Astrocyte (in vitro differentiated cells and primary cell): ENCODE measurements around the gene MIB1. TPM values are rescaled to one million over a fixed set of nuclear protein-coding genes. Genes with fewer than 3 reads are reported as not detected.
"Not testable (repeated sequence)": the region's sequence is repeated elsewhere in the genome, so short reads cannot be mapped to it uniquely, and the experiment has no call there.

Experiments
- DNase-seq: peaks from one replicate; pipeline ENCODE4 v3.0.0-alpha.2; 2010; ENCODE audit warnings: low read depth
- FAIRE-seq: peaks from 2 replicates; lab custom pipeline; 2011; peaks lifted over from hg19 to GRCh38; lab: Jason Lieb, UNC
- H2AFZ ChIP-seq: 2 replicates; pipeline ENCODE4 v1.6.0; 2012; ENCODE audit warnings: low read depth, low read length, inconsistent platforms
- H3K27ac ChIP-seq: 2 replicates; pipeline ENCODE4 v1.5.1; 2011; ENCODE audit warnings: low read depth, low read length, inconsistent platforms
- H3K27me3 ChIP-seq: 2 replicates; pipeline ENCODE4 v1.6.0; 2011; ENCODE audit warnings: low read length, inconsistent platforms; ENCODE audit not compliant: insufficient read depth
- H3K36me3 ChIP-seq: 2 replicates; pipeline ENCODE4 v1.5.1; 2011; ENCODE audit warnings: low read length, inconsistent platforms; ENCODE audit not compliant: insufficient read depth
- H3K4me1 ChIP-seq: 2 replicates; pipeline ENCODE4 v1.5.1; 2011; ENCODE audit warnings: low read length, inconsistent platforms; ENCODE audit not compliant: insufficient read depth
- H3K4me2 ChIP-seq: 2 replicates; pipeline ENCODE4 v1.6.0; 2012; ENCODE audit warnings: low read length, inconsistent platforms
- H3K4me3 ChIP-seq: 2 replicates; pipeline ENCODE4 v1.5.1; 2011; ENCODE audit warnings: low read depth, mild to moderate bottlenecking, low read length, inconsistent platforms; ENCODE audit not compliant: insufficient read depth
- H3K79me2 ChIP-seq: 2 replicates; pipeline ENCODE4 v1.6.0; 2012; ENCODE audit warnings: mild to moderate bottlenecking, low read length, inconsistent platforms; ENCODE audit not compliant: insufficient read depth
- H3K9ac ChIP-seq: 2 replicates; pipeline ENCODE4 v1.6.0; 2012; ENCODE audit warnings: mild to moderate bottlenecking, low read length, inconsistent platforms
- H3K9me3 ChIP-seq: 2 replicates; pipeline ENCODE4 v1.5.1; 2012; ENCODE audit warnings: low read depth, mild to moderate bottlenecking, low read length, inconsistent platforms; ENCODE audit not compliant: insufficient read depth
- H4K20me1 ChIP-seq: 2 replicates; pipeline ENCODE4 v1.6.0; 2012; ENCODE audit warnings: low read length, inconsistent platforms; ENCODE audit not compliant: insufficient read depth
- H3K27ac Mint-ChIP-seq: one replicate; pipeline ENCODE4 v1.8.0; 2021; ENCODE audit warnings: mild to moderate bottlenecking, mixed read lengths; ENCODE audit not compliant: unreplicated experiment
- H3K27me3 Mint-ChIP-seq: one replicate; pipeline ENCODE4 v1.8.0; 2021; ENCODE audit warnings: low read depth, mixed read lengths; ENCODE audit not compliant: unreplicated experiment
- H3K36me3 Mint-ChIP-seq: one replicate; pipeline ENCODE4 v1.8.0; 2021; ENCODE audit warnings: low read depth, mixed read lengths; ENCODE audit not compliant: unreplicated experiment
- H3K4me1 Mint-ChIP-seq: one replicate; pipeline ENCODE4 v1.8.0; 2021; ENCODE audit warnings: low read depth, mixed read lengths; ENCODE audit not compliant: unreplicated experiment
- H3K4me3 Mint-ChIP-seq: one replicate; pipeline ENCODE4 v1.8.0; 2021; ENCODE audit warnings: mild to moderate bottlenecking, moderate library complexity, mixed read lengths; ENCODE audit not compliant: unreplicated experiment
- H3K9me3 Mint-ChIP-seq: one replicate; pipeline ENCODE4 v1.8.0; 2021; ENCODE audit warnings: mild to moderate bottlenecking, mixed read lengths; ENCODE audit not compliant: unreplicated experiment
- EZH2 ChIP-seq: IDR thresholded peaks from 2 replicates; pipeline ENCODE4 v1.6.1; 2012; ENCODE audit warnings: mild to moderate bottlenecking, low read length, inconsistent platforms; ENCODE audit not compliant: insufficient read depth
- total RNA-seq: library from RNA; stranded (reverse); gene quantifications from 2 replicates; pipeline ENCODE4 v1.2.1, GENCODE V29; 2021
- TF ChIP-seq, protein P1 (sequence below): IDR thresholded peaks from 2 replicates; pipeline ENCODE4 v1.5.1; 2011; ENCODE audit warnings: low read depth, mild to moderate bottlenecking, inconsistent platforms, low read length, moderate library complexity; ENCODE audit not compliant: insufficient read depth

Gene MIB1
- total RNA-seq, 1 donor from 2014 or later, result 56.1 TPM

DNA sequence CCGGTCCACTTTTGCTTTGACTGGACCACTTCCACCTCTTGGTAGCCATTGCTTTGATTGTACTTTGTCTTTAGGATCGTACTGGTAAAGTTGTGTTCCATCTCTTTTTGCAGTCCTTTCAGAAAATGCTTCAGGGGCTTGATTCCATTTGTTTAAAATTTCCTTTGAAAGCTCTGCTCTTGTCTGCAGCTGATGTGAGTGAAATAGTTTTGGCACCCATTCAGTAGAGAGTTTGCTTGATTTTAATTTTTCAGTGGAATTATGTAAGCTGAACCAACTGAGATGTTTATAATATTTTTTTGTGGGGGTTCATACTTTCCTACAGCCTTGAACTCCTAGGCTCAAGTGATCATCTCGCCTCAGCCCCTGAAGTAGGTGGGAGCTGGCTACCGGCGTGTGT, 7.6 kb upstream of the MIB1 start:
- no peaks in the 10 kb centered on the region for H3K9me3 ChIP-seq
- no peak overlapping the region for H3K27ac ChIP-seq
- peaks cover 14% of the 10 kb centered on the region for H3K9me3 Mint-ChIP-seq
- no peaks in the 10 kb centered on the region for H3K4me1 Mint-ChIP-seq
- H4K20me1 ChIP-seq, result no peaks in the 10 kb centered on the region
- DNase-seq (no peak), FAIRE-seq (no peak)
- H3K4me3 Mint-ChIP-seq, result no peak overlapping the region
- H3K4me1 ChIP-seq, result no peaks in the 10 kb centered on the region
- H3K27ac Mint-ChIP-seq, result no peak overlapping the region
- H2AFZ ChIP-seq, result no peak overlapping the region
- no peaks in the 10 kb centered on the region for H3K36me3 Mint-ChIP-seq
- H3K27me3 ChIP-seq, result no peaks in the 10 kb centered on the region
- no peak overlapping the region for H3K9ac ChIP-seq
- no peak overlapping the region for H3K4me2 ChIP-seq
- no peak overlapping the region for H3K4me3 ChIP-seq
- no peaks in the 10 kb centered on the region for H3K36me3 ChIP-seq
- no peaks in the 10 kb centered on the region for H3K27me3 Mint-ChIP-seq
- TF ChIP-seq, protein P1, sequence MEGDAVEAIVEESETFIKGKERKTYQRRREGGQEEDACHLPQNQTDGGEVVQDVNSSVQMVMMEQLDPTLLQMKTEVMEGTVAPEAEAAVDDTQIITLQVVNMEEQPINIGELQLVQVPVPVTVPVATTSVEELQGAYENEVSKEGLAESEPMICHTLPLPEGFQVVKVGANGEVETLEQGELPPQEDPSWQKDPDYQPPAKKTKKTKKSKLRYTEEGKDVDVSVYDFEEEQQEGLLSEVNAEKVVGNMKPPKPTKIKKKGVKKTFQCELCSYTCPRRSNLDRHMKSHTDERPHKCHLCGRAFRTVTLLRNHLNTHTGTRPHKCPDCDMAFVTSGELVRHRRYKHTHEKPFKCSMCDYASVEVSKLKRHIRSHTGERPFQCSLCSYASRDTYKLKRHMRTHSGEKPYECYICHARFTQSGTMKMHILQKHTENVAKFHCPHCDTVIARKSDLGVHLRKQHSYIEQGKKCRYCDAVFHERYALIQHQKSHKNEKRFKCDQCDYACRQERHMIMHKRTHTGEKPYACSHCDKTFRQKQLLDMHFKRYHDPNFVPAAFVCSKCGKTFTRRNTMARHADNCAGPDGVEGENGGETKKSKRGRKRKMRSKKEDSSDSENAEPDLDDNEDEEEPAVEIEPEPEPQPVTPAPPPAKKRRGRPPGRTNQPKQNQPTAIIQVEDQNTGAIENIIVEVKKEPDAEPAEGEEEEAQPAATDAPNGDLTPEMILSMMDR, result no peak
- no peak for TF ChIP-seq EZH2
- no peaks in the 10 kb centered on the region for H3K79me2 ChIP-seq

DNA sequence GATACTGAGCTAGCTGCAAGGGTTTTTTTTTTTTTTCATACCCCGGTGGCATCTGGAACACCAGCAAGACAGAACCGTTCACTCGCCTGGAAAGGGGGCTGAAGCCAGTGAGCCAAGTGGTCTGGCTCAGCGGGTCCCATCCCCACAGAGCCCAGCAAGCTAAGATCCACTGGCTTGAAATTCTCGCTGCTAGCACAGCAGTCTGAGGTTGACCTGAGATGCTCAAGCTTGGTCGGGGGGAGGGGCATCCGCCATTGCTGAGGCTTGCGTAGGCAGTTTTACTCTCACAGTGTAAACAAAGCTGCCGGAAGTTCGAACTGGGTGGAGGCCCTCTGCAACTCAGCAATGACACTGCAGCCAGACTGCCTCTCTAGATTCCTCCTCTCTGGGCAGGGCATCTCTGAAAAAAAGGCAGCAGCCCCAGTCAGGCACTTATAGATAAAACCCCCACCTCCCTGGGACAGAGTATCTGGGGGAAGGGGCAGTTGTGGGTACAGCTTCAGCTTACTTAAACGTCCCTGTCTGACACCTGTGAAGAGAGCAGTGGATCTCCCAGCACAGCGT, 5.1 kb upstream of the MIB1 start:
- H3K9ac ChIP-seq, result no peak overlapping the region
- no peaks in the 10 kb centered on the region for H3K27me3 ChIP-seq
- no peaks in the 10 kb centered on the region for H3K9me3 ChIP-seq
- Mint-ChIP-seq H3K4me3 (no peak overlapping the region), H3K27me3 (no peaks in the 10 kb centered on the region), H3K9me3 (peaks cover 14% of the 10 kb centered on the region), H3K27ac (no peak overlapping the region), H3K4me1 (peaks cover 3% of the 10 kb centered on the region), H3K36me3 (no peaks in the 10 kb centered on the region)
- no peaks in the 10 kb centered on the region for H4K20me1 ChIP-seq
- no peaks in the 10 kb centered on the region for H3K79me2 ChIP-seq
- H3K4me1 ChIP-seq, result peaks cover 4% of the 10 kb centered on the region
- H3K27ac ChIP-seq, result no peak overlapping the region
- no peak overlapping the region for H3K4me2 ChIP-seq
- no peak for TF ChIP-seq EZH2
- TF ChIP-seq, protein P1, result no peak
- no peak overlapping the region for H3K4me3 ChIP-seq
- no peaks in the 10 kb centered on the region for H3K36me3 ChIP-seq
- FAIRE-seq (no peak), DNase-seq (no peak)
- H2AFZ ChIP-seq, result no peak overlapping the region

DNA sequence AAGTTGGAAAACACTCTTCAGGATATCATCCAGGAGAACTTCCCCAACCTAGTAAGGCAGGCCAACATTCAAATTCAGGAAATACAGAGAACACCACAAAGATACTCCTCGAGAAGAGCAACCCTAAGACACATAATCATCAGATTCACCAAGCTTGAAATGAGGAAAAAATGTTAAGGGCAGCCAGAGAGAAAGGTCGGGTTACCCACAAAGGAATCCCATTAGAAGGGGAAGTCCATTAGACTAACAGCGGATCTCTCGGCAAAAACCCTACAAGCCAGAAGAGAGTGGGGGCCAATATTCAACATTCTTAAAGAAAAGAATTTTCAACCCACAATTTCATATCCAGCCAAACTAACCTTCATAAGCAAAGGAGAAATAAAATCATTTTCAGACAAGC, 3.7 kb upstream of the MIB1 start:
- not testable (repeated sequence) for H3K4me1 ChIP-seq, H3K79me2 ChIP-seq, H3K27ac Mint-ChIP-seq, H3K36me3 Mint-ChIP-seq, H3K4me3 ChIP-seq, H3K36me3 ChIP-seq, H3K4me2 ChIP-seq, H3K9me3 ChIP-seq, H2AFZ ChIP-seq, H3K27me3 ChIP-seq, H3K27me3 Mint-ChIP-seq, H3K27ac ChIP-seq, H3K4me3 Mint-ChIP-seq, FAIRE-seq, H4K20me1 ChIP-seq, DNase-seq, H3K4me1 Mint-ChIP-seq, H3K9ac ChIP-seq
- peaks cover 14% of the 10 kb centered on the region for H3K9me3 Mint-ChIP-seq
